HTERT RPE-1 (cell line): ENCODE data around the gene DCST1.

Experiments used
- in situ Hi-C: fragments of 300-500 bp; cut with MboI; formaldehyde crosslinking; loops from 4 replicates; pipeline ENCODE4 v1.14.3; 2020; ENCODE audit warnings: low sequenced_read_pairs

DCST1 gene

GRCh38 chr1:155001425-155001674 lies 32.3 kb upstream of the DCST1 start:
- in situ Hi-C loops, result no loop called here

GRCh38 chr1:155001675-155002463 lies 31.8 kb upstream of the DCST1 start:
- in situ Hi-C loops, result no loop called here

GRCh38 chr1:155002464-155003226 lies 31.0 kb upstream of the DCST1 start, which contains the start of gene ZBTB7B:
Gene ZBTB7B (plus strand): TSS chr1:155002802. CDS start chr1:155014661, 11,859 bp downstream.
- in situ Hi-C loops, result no loop called here

- in situ Hi-C loops, result no loop called here
Observed at GRCh38 chr1:155003227-155003765, 30.3 kb upstream of the DCST1 start.

GRCh38 chr1:155003766-155004351 lies 29.8 kb upstream of the DCST1 start:
- in situ Hi-C loops, result no loop called here

GRCh38 chr1:155004352-155005075 lies 29.1 kb upstream of the DCST1 start:
- in situ Hi-C loops, result no loop called here

GRCh38 chr1:155005076-155006011 lies 28.3 kb upstream of the DCST1 start:
- in situ Hi-C loops, result no loop called here

GRCh38 chr1:155006601-155007101 lies 27.0 kb upstream of the DCST1 start:
- in situ Hi-C loops, result no loop called here

GRCh38 chr1:155007251-155007828 lies 26.3 kb upstream of the DCST1 start:
- in situ Hi-C loops, result no loop called here

- in situ Hi-C loops, result no loop called here
Observed at GRCh38 chr1:155008015-155008941, 25.3 kb upstream of the DCST1 start.

- in situ Hi-C loops, result no loop called here
Observed at GRCh38 chr1:155009221-155009711, 24.4 kb upstream of the DCST1 start.

- in situ Hi-C loops, result no loop called here
Observed at GRCh38 chr1:155009742-155010141, 23.9 kb upstream of the DCST1 start.

GRCh38 chr1:155010211-155010918 lies 23.3 kb upstream of the DCST1 start:
- in situ Hi-C loops, result no loop called here

- in situ Hi-C loops, result no loop called here
Observed at GRCh38 chr1:155011004-155011416, 22.6 kb upstream of the DCST1 start.

- in situ Hi-C loops, result no loop called here
Observed at GRCh38 chr1:155011437-155012025, 22.1 kb upstream of the DCST1 start.

GRCh38 chr1:155012026-155012546 lies 21.5 kb upstream of the DCST1 start:
- in situ Hi-C loops, result no loop called here
